Measurements from ENCODE around the gene TMEM255B.

- TF ChIP-seq FOXM1 (IDR thresholded peaks at IDR 0.05; ENCODE audit: borderline replicate concordance) = no peak
- TF ChIP-seq L3MBTL2 (conservative IDR thresholded peaks at IDR 0.05) = no peak
- TF ChIP-seq BHLHE40 (IDR thresholded peaks at IDR 0.05; ENCODE audit: borderline replicate concordance) = no peak
- TF ChIP-seq TARDBP (IDR thresholded peaks at IDR 0.05) = no peak
- TF ChIP-seq FOXK2 (IDR thresholded peaks at IDR 0.05) = no peak
- no peak for TF ChIP-seq ARNT (IDR thresholded peaks at IDR 0.05)
- TF ChIP-seq SP1 (IDR thresholded peaks at IDR 0.05) = no peak
- TF ChIP-seq HDGF (IDR thresholded peaks at IDR 0.05; ENCODE audit: borderline replicate concordance) = no peak
- TF ChIP-seq LEF1 (IDR thresholded peaks at IDR 0.05; ENCODE audit: borderline replicate concordance) = no peak
- no peak for TF ChIP-seq SUZ12 (IDR thresholded peaks at IDR 0.05)
- TF ChIP-seq PKNOX1 (IDR thresholded peaks at IDR 0.05) = no peak
- TF ChIP-seq FOXA1 (IDR thresholded peaks at IDR 0.05) = no peak
These were observed 34.2 kb upstream of the TMEM255B start for GRCh38 chr13:113724780-113725315.
